IMR-90 (cell line): ENCODE data around the gene TEX48. TPM values are rescaled to one million over a fixed set of nuclear protein-coding genes. Genes with fewer than 3 reads are reported as not detected.

Experiments
- ATAC-seq: fragments of 200-7000 bp; cut with Tn5 transposase; 2 replicates; pipeline ENCODE4 v1.9.1; 2020; ENCODE audit warnings: low read depth, mild to moderate bottlenecking, moderate library complexity
- BruUV-seq: library from RNA; stranded (reverse); fragments of 400-500 nt; replicated peaks from 2 replicates; lab custom pipeline; 2021; lab: Mats Ljungman, UMichigan
- CTCF ChIA-PET: fragments of 300-600 bp; formaldehyde crosslinking; extraction: SDS; loops from one replicate; lab custom pipeline; 2021; ENCODE audit warnings: antibody characterized with exemption; lab: Yijun Ruan, JAX
- POLR2A ChIA-PET: fragments of 300-600 bp; sonication (Branson Sonifier 250); formaldehyde crosslinking; loops from one replicate; lab custom pipeline; 2022; ENCODE audit warnings: antibody characterized with exemption; ENCODE audit not compliant: unreplicated experiment; lab: Charles Lee
- DNase-seq: peaks from one replicate; pipeline ENCODE4 v3.0.0; 2013
- H2AFZ ChIP-seq: replicated peaks from 2 replicates; pipeline ENCODE3; 2013; ENCODE audit warnings: low read length, mild to moderate bottlenecking; ENCODE audit not compliant: poor library complexity
- H2AK5ac ChIP-seq: 2 replicates; pipeline ENCODE4 v1.6.1; 2013; ENCODE audit warnings: low read depth, low read length, inconsistent platforms
- H2AK9ac ChIP-seq: replicated peaks from 2 replicates; pipeline ENCODE3; 2013; ENCODE audit warnings: mild to moderate bottlenecking, low read depth, low read length, moderate library complexity; ENCODE audit not compliant: poor library complexity
- H2BK120ac ChIP-seq: 2 replicates; pipeline ENCODE4 v1.6.1; 2013; ENCODE audit warnings: low read depth, low read length, inconsistent platforms
- H2BK15ac ChIP-seq: 3 replicates; pipeline ENCODE4 v1.6.1; 2013; ENCODE audit warnings: low read depth, low read length, inconsistent platforms
- H2BK20ac ChIP-seq: 2 replicates; pipeline ENCODE4 v1.6.1; 2013; ENCODE audit warnings: low read depth, mild to moderate bottlenecking, inconsistent platforms, low read length, moderate library complexity
- H2BK5ac ChIP-seq: 2 replicates; pipeline ENCODE4 v1.6.1; 2013; ENCODE audit warnings: mild to moderate bottlenecking, low read depth, low read length, inconsistent platforms; ENCODE audit not compliant: poor library complexity, severe bottlenecking
- H3K14ac ChIP-seq: replicated peaks from 2 replicates; pipeline ENCODE4 v1.6.1; 2013; ENCODE audit warnings: low read depth, low read length, inconsistent platforms
- H3K18ac ChIP-seq: 2 replicates; pipeline ENCODE4 v1.6.1; 2013; ENCODE audit warnings: low read depth, low read length, control low read depth
- H3K23ac ChIP-seq: 2 replicates; pipeline ENCODE4 v1.6.1; 2013; ENCODE audit warnings: low read depth, low read length, inconsistent platforms
- H3K27ac ChIP-seq: 2 replicates; pipeline ENCODE4 v1.5.1; 2013; ENCODE audit warnings: mild to moderate bottlenecking, control low read depth, low read length; ENCODE audit not compliant: insufficient read depth
- H3K27me3 ChIP-seq: 2 replicates; pipeline ENCODE4 v1.6.1; 2013; ENCODE audit warnings: low read length; ENCODE audit not compliant: control insufficient read depth, insufficient read depth
- H3K36me3 ChIP-seq: 2 replicates; pipeline ENCODE4 v1.6.1; 2013; ENCODE audit warnings: low read length, mixed read lengths; ENCODE audit not compliant: control insufficient read depth, insufficient read depth
- H3K4ac ChIP-seq: 2 replicates; pipeline ENCODE4 v1.6.1; 2013; ENCODE audit warnings: low read depth, low read length, inconsistent platforms
- H3K4me1 ChIP-seq: 2 replicates; pipeline ENCODE4 v1.6.1; 2013; ENCODE audit warnings: low read length, mixed read lengths; ENCODE audit not compliant: control insufficient read depth, insufficient read depth
- H3K4me2 ChIP-seq: 2 replicates; pipeline ENCODE4 v1.6.1; 2013; ENCODE audit warnings: low read depth, mild to moderate bottlenecking, control low read depth, low read length, moderate library complexity
- H3K4me3 ChIP-seq: 2 replicates; pipeline ENCODE4 v1.5.1; 2013; ENCODE audit warnings: low read depth, mild to moderate bottlenecking, control low read depth, low read length, moderate library complexity; ENCODE audit not compliant: insufficient read depth
- H3K56ac ChIP-seq: 2 replicates; pipeline ENCODE4 v1.6.1; 2013; ENCODE audit warnings: low read length, inconsistent platforms; ENCODE audit not compliant: insufficient read depth; ENCODE audit errors: extremely low read depth
- H3K79me1 ChIP-seq, 2 experiments: 2 replicates each; pipeline ENCODE4 v1.6.1; 2013; ENCODE audit warnings: low read length in 2 of 2, inconsistent platforms in 1 of 2, low read depth in 1 of 2
- H3K9ac ChIP-seq: 2 replicates; pipeline ENCODE4 v1.6.1; 2013; ENCODE audit warnings: low read depth, low read length, control low read depth
- H3K9me1 ChIP-seq: 2 replicates; pipeline ENCODE4 v1.6.1; 2013; ENCODE audit warnings: low read length, inconsistent platforms; ENCODE audit not compliant: insufficient read depth
- H3K9me3 ChIP-seq: 2 replicates; pipeline ENCODE4 v1.6.1; 2013; ENCODE audit warnings: low read length; ENCODE audit not compliant: control insufficient read depth, insufficient read depth
- H4K20me1 ChIP-seq: 2 replicates; pipeline ENCODE4 v1.6.1; 2013; ENCODE audit warnings: low read length, inconsistent platforms; ENCODE audit not compliant: insufficient read depth
- H4K5ac ChIP-seq: 2 replicates; pipeline ENCODE4 v1.6.1; 2013; ENCODE audit warnings: mild to moderate bottlenecking, low read depth, low read length, control low read depth
- H4K8ac ChIP-seq, 2 experiments: 2 replicates each; pipeline ENCODE4 v1.6.1; 2013; ENCODE audit warnings: low read depth in 2 of 2, low read length in 2 of 2, control low read depth in 1 of 2, inconsistent platforms in 1 of 2
- H4K91ac ChIP-seq: 2 replicates; pipeline ENCODE4 v1.6.1; 2013; ENCODE audit warnings: low read depth, low read length, inconsistent platforms; ENCODE audit not compliant: insufficient read depth
- CEBPB ChIP-seq: IDR thresholded peaks from 2 replicates; pipeline ENCODE4 v1.6.1; 2012; ENCODE audit warnings: low read depth, low read length, improper control_type of control experiment
- SMC3 ChIP-seq: fragments of 150-350 bp; IDR thresholded peaks from 2 replicates; pipeline ENCODE4 v1.6.1; 2016; ENCODE audit warnings: low read depth, mild to moderate bottlenecking, antibody characterized with exemption, low read length, moderate library complexity
- WGBS, 2 experiments: methylation state at CpG; one replicate each; pipeline versions ENCODE4 v1.1.5 to v1.1.7; 2013; ENCODE audit warnings: missing lambda C conversion rate in 2 of 2; ENCODE audit not compliant: insufficient read length in 1 of 2; ENCODE audit errors: extremely low coverage in 2 of 2; 5-methylcytosine and 5-hydroxymethylcytosine counted together
- dilution Hi-C: fragments of 300-500 bp; cut with HindIII; formaldehyde crosslinking; loops from one replicate; pipeline ENCODE4 v1.14.3; 2018; ENCODE audit warnings: low sequenced_read_pairs; ENCODE audit not compliant: unreplicated experiment
- in situ Hi-C: fragments of 300-500 bp; cut with MboI; formaldehyde crosslinking; loops from 3 replicates; pipeline ENCODE4 v1.14.3; 2019; ENCODE audit warnings: low sequenced_read_pairs, inconsistent platforms, mixed read lengths
- intact Hi-C: fragments of 100-400 bp; cut with micrococcal nuclease; formaldehyde crosslinking; loops from 2 replicates; pipeline ENCODE4 v1.10.0; 2022
- polyA plus RNA-seq, 3 experiments: library from polyadenylated mRNA; depleted of rRNA; stranded (reverse); fragments of >200 nt; gene quantifications; 2 replicates each; pipeline ENCODE4 v1.2.3, GENCODE V29; 2012; ENCODE audit warnings: low replicate concordance in 1 of 3
- total RNA-seq: library from RNA; depleted of rRNA; stranded (reverse); fragments of >200 nt; gene quantifications from 2 replicates; pipeline ENCODE4 v1.2.3, GENCODE V29; 2012

Gene TEX48
- total and polyA plus RNA-seq, 2 of the 4 experiments (the other 2 are of a cell fraction) = not detected

- WGBS, 2 experiments = no CpG with 5 or more reads among the region's 2 CpGs
- no peak overlapping the region for H3K23ac ChIP-seq
- no peak overlapping the region for H2AK9ac ChIP-seq
- BruUV-seq = no TSS peak
- no peak overlapping the region for H3K4me2 ChIP-seq
- no peak overlapping the region for H2BK15ac ChIP-seq
- H3K9me3 ChIP-seq = peaks cover 3% of the 10 kb centered on the region; the same call in 1 of the 2 replicates
- no peak overlapping the region for H3K4me3 ChIP-seq
- H4K91ac ChIP-seq = no peak overlapping the region
- H3K4me1 ChIP-seq = peaks cover 10% of the 10 kb centered on the region
- H3K4ac ChIP-seq = no peak overlapping the region
- POLR2A ChIA-PET = no interaction called here
- CTCF ChIA-PET = no interaction called here
- H3K9ac ChIP-seq = no peak overlapping the region
- H3K14ac ChIP-seq = no peak overlapping the region
- H2BK20ac ChIP-seq = no peak overlapping the region
- H2AK5ac ChIP-seq = no peak overlapping the region
- no peaks in the 10 kb centered on the region for H3K79me1 ChIP-seq
- no peak overlapping the region for H4K8ac ChIP-seq
- dilution Hi-C loops (no loop called here), intact Hi-C loops (no loop called here), in situ Hi-C loops (no loop called here)
- H3K27ac ChIP-seq = no peak overlapping the region
- H3K56ac ChIP-seq = no peak overlapping the region
- no peak for DNase-seq
- no peak overlapping the region for H3K18ac ChIP-seq
- H3K9me1 ChIP-seq = peaks cover 15% of the 10 kb centered on the region
- 0 out of 2 replicates have a peak, but pooled peaks have one; percentile 23 for TF ChIP-seq CEBPB
- no peak for TF ChIP-seq SMC3
- no peak overlapping the region for H2BK5ac ChIP-seq
- no peak overlapping the region for H2BK120ac ChIP-seq
- H4K20me1 ChIP-seq = no peaks in the 10 kb centered on the region
- H2AFZ ChIP-seq = no peak overlapping the region
- H3K27me3 ChIP-seq = peaks cover 3% of the 10 kb centered on the region; the same call in 1 of the 2 replicates
- H4K5ac ChIP-seq = no peak overlapping the region
- ATAC-seq = no peak
- H3K36me3 ChIP-seq = no peaks in the 10 kb centered on the region
Measured at GRCh38 chr9:114695948-114696347, 14.0 kb upstream of the TEX48 start.
